IMR-90 (cell line): ENCODE results near the gene FBXL19.

Experiments used
- BHLHE40 ChIP-seq: fragments of 150-350 bp; IDR thresholded peaks from 2 replicates; pipeline ENCODE4 v1.6.1; 2016; ENCODE audit warnings: mild to moderate bottlenecking, low read depth, low read length
- CEBPB ChIP-seq: IDR thresholded peaks from 2 replicates; pipeline ENCODE4 v1.6.1; 2012; ENCODE audit warnings: low read depth, low read length, improper control_type of control experiment
- CHD1 ChIP-seq: IDR thresholded peaks from 2 replicates; pipeline ENCODE4 v1.6.1; 2012; ENCODE audit warnings: low read depth, low read length, improper control_type of control experiment
- CTCF ChIP-seq: conservative IDR thresholded peaks from 2 replicates; pipeline ENCODE4 v1.5.1; 2012; ENCODE audit warnings: mild to moderate bottlenecking, low read depth, low read length, improper control_type of control experiment
- ELK1 ChIP-seq: fragments of 150-350 bp; IDR thresholded peaks from 2 replicates; pipeline ENCODE4 v1.6.1; 2016; ENCODE audit warnings: low read depth, mild to moderate bottlenecking, low read length, moderate library complexity, borderline replicate concordance
- MAFK ChIP-seq: IDR thresholded peaks from 2 replicates; pipeline ENCODE4 v1.6.1; 2012; ENCODE audit warnings: low read depth, low read length, improper control_type of control experiment
- MAZ ChIP-seq: IDR thresholded peaks from 2 replicates; pipeline ENCODE4 v1.6.1; 2012; ENCODE audit warnings: low read depth, mild to moderate bottlenecking, low read length, improper control_type of control experiment, moderate library complexity, borderline replicate concordance
- POLR2A ChIP-seq: IDR thresholded peaks from 2 replicates; pipeline ENCODE4 v1.6.1; 2012; ENCODE audit warnings: mild to moderate bottlenecking, low read depth, low read length
- RAD21 ChIP-seq: IDR thresholded peaks from 2 replicates; pipeline ENCODE4 v1.6.1; 2012; ENCODE audit warnings: low read length, improper control_type of control experiment
- USF2 ChIP-seq: fragments of 150-350 bp; IDR thresholded peaks from 2 replicates; pipeline ENCODE4 v1.6.1; 2017; ENCODE audit warnings: mild to moderate bottlenecking, antibody characterized with exemption, low read length, low read depth

GRCh38 chr16:30874821-30875717 lies 48.3 kb upstream of the FBXL19 start:
- TF ChIP-seq CTCF (0 out of 2 replicates have a peak, but pooled peaks have one; percentile 5), RAD21 (no peak), POLR2A (peak; percentile 75), ELK1 (no peak), BHLHE40 (no peak), MAFK (no peak), USF2 (no peak; the same call in 1 of the 2 replicates), MAZ (peak; percentile 38; the same call in 1 of the 2 replicates), CEBPB (no peak), CHD1 (0 out of 2 replicates have a peak, but pooled peaks have one; percentile 47)
